Measurements from ENCODE around the gene ACADSB. TPM values are rescaled to one million over a fixed set of nuclear protein-coding genes. Genes with fewer than 3 reads are reported as not detected.
A peak's percentile ranks its signal among the peaks of the same experiment; 100 is the strongest.

The ACADSB gene
- polyA plus RNA-seq, 1 of the 3 experiments (the other 2 are of a cell fraction) = 5.9 TPM

DNA sequence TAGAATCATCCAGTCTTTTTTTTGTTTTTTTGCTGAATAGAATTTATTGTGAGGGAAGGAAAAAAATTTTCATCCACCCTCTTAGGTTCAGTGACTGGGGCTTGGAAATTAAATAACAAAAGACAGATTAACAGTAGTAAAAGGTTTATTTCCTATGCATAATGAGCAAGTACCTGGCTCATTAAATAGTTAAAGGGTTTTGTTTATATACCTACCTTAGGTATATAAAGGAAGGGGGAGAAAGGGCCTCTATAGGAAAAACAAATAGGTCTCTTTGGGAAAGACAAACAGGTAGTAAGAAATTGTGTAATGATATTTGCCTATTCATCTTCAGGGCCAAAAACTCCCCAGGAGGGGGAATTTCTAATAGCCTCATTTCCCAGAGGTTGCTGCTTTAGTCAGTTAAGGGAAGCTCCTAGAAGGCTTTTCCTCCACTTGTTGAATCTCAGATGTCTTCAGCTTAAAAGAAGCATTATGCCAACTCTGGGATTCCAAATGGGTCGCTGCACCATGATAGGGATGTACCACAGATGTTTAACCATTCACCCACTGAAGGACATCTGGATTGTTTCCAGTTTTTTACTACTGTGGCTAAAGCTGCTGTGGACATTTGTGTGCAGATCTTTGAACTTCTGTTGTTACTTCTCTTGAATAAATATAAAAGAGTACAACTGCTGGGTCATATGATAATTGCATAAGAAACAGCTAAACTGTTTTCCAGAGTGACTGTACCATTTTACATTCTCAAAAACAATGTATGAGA lies 11.3 kb downstream of the ACADSB start:
- no peak for TF ChIP-seq MEF2A (IDR thresholded peaks at IDR 0.05; ENCODE audit: borderline replicate concordance, low read depth)
- no peak for TF ChIP-seq NRF1 (IDR thresholded peaks at IDR 0.05; ENCODE audit: low read depth, low read length)
- TF ChIP-seq POLR2AphosphoS5 (IDR thresholded peaks at IDR 0.05; ENCODE audit: low read depth, low read length) = no peak
- TF ChIP-seq, protein P1, sequence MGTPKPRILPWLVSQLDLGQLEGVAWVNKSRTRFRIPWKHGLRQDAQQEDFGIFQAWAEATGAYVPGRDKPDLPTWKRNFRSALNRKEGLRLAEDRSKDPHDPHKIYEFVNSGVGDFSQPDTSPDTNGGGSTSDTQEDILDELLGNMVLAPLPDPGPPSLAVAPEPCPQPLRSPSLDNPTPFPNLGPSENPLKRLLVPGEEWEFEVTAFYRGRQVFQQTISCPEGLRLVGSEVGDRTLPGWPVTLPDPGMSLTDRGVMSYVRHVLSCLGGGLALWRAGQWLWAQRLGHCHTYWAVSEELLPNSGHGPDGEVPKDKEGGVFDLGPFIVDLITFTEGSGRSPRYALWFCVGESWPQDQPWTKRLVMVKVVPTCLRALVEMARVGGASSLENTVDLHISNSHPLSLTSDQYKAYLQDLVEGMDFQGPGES (IDR thresholded peaks at IDR 0.05; ENCODE audit: low read depth, low read length) = no peak
- TF ChIP-seq SIN3A (IDR thresholded peaks at IDR 0.05; ENCODE audit: borderline replicate concordance, low read depth, low read length) = no peak
- TF ChIP-seq FOXM1 (IDR thresholded peaks at IDR 0.05; ENCODE audit: low read depth) = no peak
- no peak for TF ChIP-seq CHD2 (IDR thresholded peaks at IDR 0.05; ENCODE audit: low read length, partially characterized antibody)
- TF ChIP-seq RFX5 (IDR thresholded peaks at IDR 0.05; ENCODE audit: low read length) = no peak
- no peak for TF ChIP-seq ELF1 (IDR thresholded peaks at IDR 0.05)
- no peak for TF ChIP-seq TCF12 (IDR thresholded peaks at IDR 0.05)
- Histone ChIP-seq H3K4me2 (no peak overlapping the region), H4K20me1 (ENCODE audit: insufficient read depth) (no peaks in the 10 kb centered on the region), H3K4me3 (ENCODE audit: low read depth in 2 of 2, low read length in 1 of 2) (no peak overlapping the region), H3F3A (replicated peaks; ENCODE audit: insufficient read depth) (no peaks in the 10 kb centered on the region), H3K9me3 (no peaks in the 10 kb centered on the region), H3K27ac (ENCODE audit: low read depth in 2 of 2, low read length in 1 of 2) (no peak overlapping the region), H3K9ac (no peak overlapping the region), H3K4me1 (ENCODE audit: control insufficient read depth in 1 of 2, insufficient read depth in 2 of 2, low read depth in 1 of 2, low read length in 1 of 2) (no peaks in the 10 kb centered on the region), H3K27me3 (ENCODE audit: insufficient read depth) (no peaks in the 10 kb centered on the region), H3K79me2 (ENCODE audit: insufficient read depth) (no peaks in the 10 kb centered on the region), H2AFZ (ENCODE audit: low read depth) (no peak overlapping the region), H3K36me3 (replicated peaks in 1 of 2; ENCODE audit: control insufficient read depth in 1 of 2, insufficient read depth in 2 of 2, low read length in 1 of 2) (no peaks in the 10 kb centered on the region), H3K9me2 (no peaks in the 10 kb centered on the region)
- 100% methylated on average over 1 of the region's 1 CpG for WGBS (ENCODE audit: low lambda C conversion rate)
- DNase-seq = no peak
- CTCF ChIA-PET = interaction anchor here (3.1 kb wide), 1 partner anchor 23 kb away, joined by 11 read pairs; no protein-coding TSS in a partner anchor
- POLR2A ChIA-PET = no interaction called here

- WGBS (ENCODE audit: low lambda C conversion rate) = 85% methylated on average over 3 of the region's 3 CpGs
Observed at GRCh38 chr10:123021517-123021916, 12.7 kb downstream of the ACADSB start.

More at GRCh38 chr10:123021517-123021916, 12.7 kb downstream of the ACADSB start:
- no peaks in the 10 kb centered on the region for H4K20me1 ChIP-seq (ENCODE audit: insufficient read depth)
- no peaks in the 10 kb centered on the region for H3K4me1 ChIP-seq (ENCODE audit: control insufficient read depth in 1 of 2, insufficient read depth in 2 of 2, low read depth in 1 of 2, low read length in 1 of 2)
- H3K27ac ChIP-seq (ENCODE audit: low read depth in 2 of 2, low read length in 1 of 2) = no peak overlapping the region
- no peaks in the 10 kb centered on the region for H3K79me2 ChIP-seq (ENCODE audit: insufficient read depth)
- ChIA-PET POLR2A (no interaction called here), CTCF (interaction anchor here (1.0 to 3.1 kb wide), 3 partner anchors 11 to 23 kb away, joined by 3 to 11 read pairs (median 5); no protein-coding TSS in a partner anchor)
- H3K27me3 ChIP-seq (ENCODE audit: insufficient read depth) = no peaks in the 10 kb centered on the region
- no peak overlapping the region for H3K4me3 ChIP-seq (ENCODE audit: low read depth in 2 of 2, low read length in 1 of 2)
- no peak overlapping the region for H3K9ac ChIP-seq
- no peaks in the 10 kb centered on the region for H3K9me2 ChIP-seq
- no peak overlapping the region for H2AFZ ChIP-seq (ENCODE audit: low read depth)
- no peak for DNase-seq
- H3K9me3 ChIP-seq = no peaks in the 10 kb centered on the region
- H3K36me3 ChIP-seq (replicated peaks in 1 of 2; ENCODE audit: control insufficient read depth in 1 of 2, insufficient read depth in 2 of 2, low read length in 1 of 2) = no peaks in the 10 kb centered on the region
- no peak for TF ChIP-seq RFX5 (IDR thresholded peaks at IDR 0.05; ENCODE audit: low read length)
- TF ChIP-seq GATA2 (CRISPR knock-in tag; IDR thresholded peaks at IDR 0.05) = no peak
- TF ChIP-seq, protein P2, sequence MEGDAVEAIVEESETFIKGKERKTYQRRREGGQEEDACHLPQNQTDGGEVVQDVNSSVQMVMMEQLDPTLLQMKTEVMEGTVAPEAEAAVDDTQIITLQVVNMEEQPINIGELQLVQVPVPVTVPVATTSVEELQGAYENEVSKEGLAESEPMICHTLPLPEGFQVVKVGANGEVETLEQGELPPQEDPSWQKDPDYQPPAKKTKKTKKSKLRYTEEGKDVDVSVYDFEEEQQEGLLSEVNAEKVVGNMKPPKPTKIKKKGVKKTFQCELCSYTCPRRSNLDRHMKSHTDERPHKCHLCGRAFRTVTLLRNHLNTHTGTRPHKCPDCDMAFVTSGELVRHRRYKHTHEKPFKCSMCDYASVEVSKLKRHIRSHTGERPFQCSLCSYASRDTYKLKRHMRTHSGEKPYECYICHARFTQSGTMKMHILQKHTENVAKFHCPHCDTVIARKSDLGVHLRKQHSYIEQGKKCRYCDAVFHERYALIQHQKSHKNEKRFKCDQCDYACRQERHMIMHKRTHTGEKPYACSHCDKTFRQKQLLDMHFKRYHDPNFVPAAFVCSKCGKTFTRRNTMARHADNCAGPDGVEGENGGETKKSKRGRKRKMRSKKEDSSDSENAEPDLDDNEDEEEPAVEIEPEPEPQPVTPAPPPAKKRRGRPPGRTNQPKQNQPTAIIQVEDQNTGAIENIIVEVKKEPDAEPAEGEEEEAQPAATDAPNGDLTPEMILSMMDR (IDR thresholded peaks at IDR 0.05) = peak; percentile 35
- no peaks in the 10 kb centered on the region for H3F3A ChIP-seq (replicated peaks; ENCODE audit: insufficient read depth)
- no peak overlapping the region for H3K4me2 ChIP-seq

All from SK-N-SH (cell line).